Measurements from ENCODE around the gene GPR83. TPM values are rescaled to one million over a fixed set of nuclear protein-coding genes. Genes with fewer than 3 reads are reported as not detected.

GPR83 gene
- total and polyA plus RNA-seq, 2 of the 4 experiments (the other 2 are of a cell fraction): under 0.01 to 0.07 TPM

- Histone ChIP-seq H3K79me1 (ENCODE audit: low read depth in 1 of 2, low read length in 2 of 2) (no peaks in the 10 kb centered on the region), H2BK15ac (ENCODE audit: low read depth, low read length) (no peak overlapping the region), H4K5ac (ENCODE audit: low read depth, low read length) (no peak overlapping the region), H3K36me3 (ENCODE audit: control insufficient read depth, insufficient read depth, low read length) (no peaks in the 10 kb centered on the region), H2BK5ac (ENCODE audit: low read depth, low read length, poor library complexity, severe bottlenecking) (no peak overlapping the region), H2AFZ (replicated peaks; ENCODE audit: low read length, poor library complexity) (no peak overlapping the region), H3K23ac (ENCODE audit: low read depth, low read length) (no peak overlapping the region), H3K4me2 (ENCODE audit: low read depth, low read length) (no peak overlapping the region), H3K27me3 (ENCODE audit: control insufficient read depth, insufficient read depth, low read length) (peaks cover 2% of the 10 kb centered on the region; the same call in 1 of the 2 replicates), H3K9me1 (ENCODE audit: insufficient read depth, low read length) (no peaks in the 10 kb centered on the region), H3K9ac (ENCODE audit: low read depth, low read length) (no peak overlapping the region), H4K91ac (ENCODE audit: insufficient read depth, low read depth, low read length) (no peak overlapping the region), H2BK120ac (ENCODE audit: low read depth, low read length) (no peak overlapping the region), H3K4ac (ENCODE audit: low read depth, low read length) (no peak overlapping the region), H3K9me3 (ENCODE audit: control insufficient read depth, insufficient read depth, low read length) (no peaks in the 10 kb centered on the region), H3K4me1 (ENCODE audit: control insufficient read depth, insufficient read depth, low read length) (no peaks in the 10 kb centered on the region), H2AK9ac (replicated peaks; ENCODE audit: low read depth, low read length, poor library complexity) (no peak overlapping the region), H4K8ac (ENCODE audit: low read depth in 2 of 2, low read length in 2 of 2) (no peak overlapping the region), H3K14ac (replicated peaks; ENCODE audit: low read depth, low read length) (no peak overlapping the region), H2AK5ac (ENCODE audit: low read depth, low read length) (no peak overlapping the region), H2BK20ac (ENCODE audit: low read depth, low read length) (no peak overlapping the region), H3K56ac (ENCODE audit: extremely low read depth, insufficient read depth, low read length) (no peak overlapping the region), H4K20me1 (ENCODE audit: insufficient read depth, low read length) (no peaks in the 10 kb centered on the region), H3K18ac (ENCODE audit: low read depth, low read length) (no peak overlapping the region), H3K4me3 (ENCODE audit: insufficient read depth, low read depth, low read length) (no peak overlapping the region), H3K27ac (ENCODE audit: insufficient read depth, low read length) (no peak overlapping the region)
- no CpG with 5 or more reads among the region's 6 CpGs for WGBS, 2 experiments (ENCODE audit: extremely low coverage in 2 of 2, insufficient read length in 1 of 2)
- DNase-seq: no peak
- dilution Hi-C loops (cut with HindIII; ENCODE audit: low sequenced_read_pairs, unreplicated experiment) (no loop called here), in situ Hi-C loops (cut with MboI; ENCODE audit: low sequenced_read_pairs) (no loop called here), intact Hi-C loops (cut with micrococcal nuclease) (no loop called here)
- TF ChIP-seq FOS (IDR thresholded peaks at IDR 0.05; ENCODE audit: low read depth, low read length) (no peak), MXI1 (IDR thresholded peaks at IDR 0.05; ENCODE audit: borderline replicate concordance, low read depth, low read length) (no peak), USF2 (IDR thresholded peaks at IDR 0.05; ENCODE audit: low read depth, low read length) (no peak), NFE2L2 (IDR thresholded peaks at IDR 0.05; ENCODE audit: low read depth, low read length) (no peak)
- ChIA-PET POLR2A (ENCODE audit: unreplicated experiment) (no interaction called here), CTCF (no interaction called here)
- BruUV-seq (replicated peaks): no TSS peak
- no peak for ATAC-seq (ENCODE audit: low read depth)
These were observed 65.2 kb downstream of the GPR83 start for GRCh38 chr11:94336033-94336432.

Data from IMR-90 (cell line).